Keratinocyte (primary cell): ENCODE data around the gene KLHL14. TPM values are rescaled to one million over a fixed set of nuclear protein-coding genes. Genes with fewer than 3 reads are reported as not detected.

Experiments
- DNase-seq: peaks from one replicate; pipeline ENCODE4 v3.0.0-alpha.2; 2011; ENCODE audit warnings: low read depth, missing footprints, low spot score
- FAIRE-seq: peaks from 2 replicates; lab custom pipeline; 2011; peaks lifted over from hg19 to GRCh38; lab: Jason Lieb, UNC
- H2AFZ ChIP-seq: 2 replicates; pipeline ENCODE4 v1.6.0; 2012; ENCODE audit warnings: low read length, control low read depth, inconsistent platforms; ENCODE audit not compliant: control insufficient read depth
- H3K27ac ChIP-seq: 2 replicates; pipeline ENCODE4 v1.5.1; 2011; ENCODE audit warnings: low read length; ENCODE audit not compliant: control insufficient read depth, insufficient read depth
- H3K27me3 ChIP-seq: 3 replicates; pipeline ENCODE4 v1.6.0; 2011; ENCODE audit warnings: low read length; ENCODE audit not compliant: control insufficient read depth, insufficient read depth; ENCODE audit errors: extremely low read depth
- H3K36me3 ChIP-seq, 2 experiments: 2 replicates in 1 of 2; 3 replicates in 1 of 2; pipeline ENCODE4 v1.5.1; 2011; ENCODE audit warnings: low read length in 2 of 2, mild to moderate bottlenecking in 1 of 2; ENCODE audit not compliant: control insufficient read depth in 2 of 2, insufficient read depth in 2 of 2; ENCODE audit errors: extremely low read depth in 1 of 2
- H3K4me1 ChIP-seq: 3 replicates; pipeline ENCODE4 v1.5.1; 2011; ENCODE audit warnings: low read length; ENCODE audit not compliant: control insufficient read depth, insufficient read depth; ENCODE audit errors: extremely low read depth
- H3K4me2 ChIP-seq: 3 replicates; pipeline ENCODE4 v1.6.0; 2011; ENCODE audit warnings: low read depth, low read length; ENCODE audit not compliant: control insufficient read depth, insufficient read depth; ENCODE audit errors: extremely low read depth
- H3K4me3 ChIP-seq, 3 experiments: fragments of 200-600 bp in 1 of 3; sonication (generic) in 1 of 3; 2 replicates in 2 of 3; 3 replicates in 1 of 3; pipeline ENCODE4 v1.5.1; 2011 to 2016; ENCODE audit warnings: low read length in 3 of 3, mild to moderate bottlenecking in 3 of 3, control low read depth in 2 of 3, inconsistent platforms in 1 of 3, low read depth in 1 of 3, mixed read lengths in 1 of 3, mixed run types in 1 of 3, moderate library complexity in 1 of 3; ENCODE audit not compliant: control insufficient read depth in 2 of 3, insufficient read depth in 2 of 3; ENCODE audit errors: extremely low read depth in 1 of 3
- H3K79me2 ChIP-seq: 2 replicates; pipeline ENCODE4 v1.6.0; 2012; ENCODE audit warnings: low read length; ENCODE audit not compliant: control insufficient read depth, insufficient read depth
- H3K9ac ChIP-seq: 3 replicates; pipeline ENCODE4 v1.6.0; 2011; ENCODE audit warnings: low read length; ENCODE audit not compliant: control insufficient read depth, insufficient read depth; ENCODE audit errors: extremely low read depth
- H3K9me1 ChIP-seq: 3 replicates; pipeline ENCODE4 v1.6.0; 2011; ENCODE audit warnings: low read length; ENCODE audit not compliant: control insufficient read depth, insufficient read depth; ENCODE audit errors: extremely low read depth
- H3K9me3 ChIP-seq: 2 replicates; pipeline ENCODE4 v1.5.1; 2012; ENCODE audit warnings: low read depth, low read length; ENCODE audit not compliant: control insufficient read depth
- H4K20me1 ChIP-seq: 3 replicates; pipeline ENCODE4 v1.6.0; 2011; ENCODE audit warnings: low read length; ENCODE audit not compliant: control insufficient read depth, insufficient read depth; ENCODE audit errors: extremely low read depth
- CTCF ChIP-seq, 3 experiments: IDR thresholded peaks in 1 of 3; conservative IDR thresholded peaks in 1 of 3; optimal IDR thresholded peaks in 1 of 3; 2 replicates in 2 of 3; 3 replicates in 1 of 3; pipeline versions ENCODE3 to v1.5.1; 2011; ENCODE audit warnings: low read length in 3 of 3, mild to moderate bottlenecking in 3 of 3, moderate library complexity in 2 of 3, control low read depth in 1 of 3, inconsistent platforms in 1 of 3; ENCODE audit not compliant: insufficient read depth in 2 of 3; ENCODE audit errors: extremely low read depth in 1 of 3
- EZH2 ChIP-seq: IDR thresholded peaks from one replicate; pipeline ENCODE4 v1.6.1; 2012; ENCODE audit warnings: inconsistent platforms, mild to moderate bottlenecking, low read length, moderate library complexity
- dilution Hi-C: fragments of 300-500 bp; cut with MboI; formaldehyde crosslinking; loops from one replicate; pipeline ENCODE4 v1.7.0; 2020; ENCODE audit warnings: low sequenced_read_pairs; ENCODE audit not compliant: extremely low pct_ligation_motif_present
- polyA plus RNA-seq, 5 experiments: library from polyadenylated mRNA; depleted of rRNA in 3 of 5; stranded (reverse) in 3 of 5; stranded (forward) in 1 of 5; unstranded in 1 of 5; fragments of >200 nt; gene quantifications; 1 replicate in 1 of 5; 2 replicates in 3 of 5; 3 replicates in 1 of 5; pipeline versions ENCODE4 v1.2.1 to v1.2.3, GENCODE V29; 2011 to 2012; ENCODE audit warnings: missing spikeins in 2 of 5, low read depth in 1 of 5, low replicate concordance in 1 of 5

KLHL14 gene
- polyA plus RNA-seq, 1 donor (not counting 4 experiments of a cell fraction or from before 2014, with no cell fraction given) = not detected

GRCh38 chr18:32771169-32771751, 1.6 kb downstream of the KLHL14 start:
- Histone ChIP-seq H3K27me3 (peaks cover 63% of the 10 kb centered on the region), H2AFZ (no peak overlapping the region), H4K20me1 (no peaks in the 10 kb centered on the region), H3K4me2 (no peak overlapping the region), H3K27ac (no peak overlapping the region), H3K9ac (no peak overlapping the region), H3K79me2 (no peaks in the 10 kb centered on the region), H3K4me1 (no peaks in the 10 kb centered on the region), H3K36me3 (no peaks in the 10 kb centered on the region), H3K4me3 (no peak overlapping the region), H3K9me1 (no peaks in the 10 kb centered on the region), H3K9me3 (no peaks in the 10 kb centered on the region)
- FAIRE-seq = no peak
- DNase-seq = no peak
- no peak for TF ChIP-seq CTCF (optimal IDR thresholded peaks at IDR 0.05 in 1 of 3, IDR thresholded peaks at IDR 0.05 in 1 of 3, conservative IDR thresholded peaks at IDR 0.05 in 1 of 3; ENCODE audit: extremely low read depth in 1 of 3, insufficient read depth in 2 of 3, low read length in 3 of 3)
- peak; percentile 99 for TF ChIP-seq EZH2
- dilution Hi-C loops = no loop called here

- no peaks in the 10 kb centered on the region for H3K36me3 ChIP-seq
- H3K27me3 ChIP-seq = peaks cover 61% of the 10 kb centered on the region
- TF ChIP-seq EZH2 = peak; percentile 96
- no peak for TF ChIP-seq CTCF (optimal IDR thresholded peaks at IDR 0.05 in 1 of 3, IDR thresholded peaks at IDR 0.05 in 1 of 3, conservative IDR thresholded peaks at IDR 0.05 in 1 of 3; ENCODE audit: extremely low read depth in 1 of 3, insufficient read depth in 2 of 3, low read length in 3 of 3)
- no peak overlapping the region for H3K4me3 ChIP-seq
- dilution Hi-C loops = no loop called here
- H4K20me1 ChIP-seq = no peaks in the 10 kb centered on the region
- H3K9ac ChIP-seq = no peak overlapping the region
- H3K9me3 ChIP-seq = no peaks in the 10 kb centered on the region
- H3K9me1 ChIP-seq = no peaks in the 10 kb centered on the region
- H3K79me2 ChIP-seq = no peaks in the 10 kb centered on the region
- H3K4me1 ChIP-seq = no peaks in the 10 kb centered on the region
- H2AFZ ChIP-seq = no peak overlapping the region
- DNase-seq = no peak
- H3K27ac ChIP-seq = no peak overlapping the region
- H3K4me2 ChIP-seq = no peak overlapping the region
- no peak for FAIRE-seq
Measured at GRCh38 chr18:32770666-32771168, 2.1 kb downstream of the KLHL14 start.
